D341Med (cell line): ENCODE measurements around the gene SPATS2.
"Not testable (repeated sequence)": the region's sequence is repeated elsewhere in the genome, so short reads cannot be mapped to it uniquely, and the experiment has no call there.

Experiments
- DNase-seq: peaks from one replicate; pipeline ENCODE4 v3.0.0; 2012; ENCODE audit warnings: low spot score

SPATS2 gene

DNA sequence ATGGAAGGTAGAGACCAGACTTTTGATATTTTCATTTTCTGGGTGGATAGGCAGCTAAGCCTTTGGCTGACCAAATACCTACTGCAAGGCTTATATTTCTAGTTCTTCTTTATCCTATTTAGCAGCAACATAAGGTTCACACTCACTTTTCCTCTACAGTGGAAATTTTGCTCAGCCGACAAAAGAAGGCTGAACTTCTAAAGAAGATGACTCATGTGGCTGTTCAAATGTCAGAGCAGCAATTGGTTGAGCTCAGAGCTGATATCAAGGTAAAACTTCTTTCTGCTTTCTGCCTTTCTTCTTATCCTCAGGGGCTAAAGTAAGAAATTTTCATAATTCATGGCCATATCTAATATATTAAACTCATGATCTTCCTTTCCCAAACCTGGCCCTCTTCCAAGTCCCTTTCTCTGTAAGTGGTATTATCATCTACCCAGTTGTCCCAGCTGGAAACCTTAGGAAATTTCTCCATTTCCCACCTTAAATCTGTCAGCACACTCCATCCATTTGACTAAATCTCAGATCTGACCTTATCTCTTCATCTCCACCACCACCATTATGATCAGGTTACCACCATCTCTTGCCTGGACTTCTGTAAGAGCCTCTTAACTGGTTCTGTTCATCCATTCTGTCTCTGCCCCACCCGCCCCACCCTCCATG, 151.8 kb downstream of the SPATS2 start:
- DNase-seq: no peak

DNA sequence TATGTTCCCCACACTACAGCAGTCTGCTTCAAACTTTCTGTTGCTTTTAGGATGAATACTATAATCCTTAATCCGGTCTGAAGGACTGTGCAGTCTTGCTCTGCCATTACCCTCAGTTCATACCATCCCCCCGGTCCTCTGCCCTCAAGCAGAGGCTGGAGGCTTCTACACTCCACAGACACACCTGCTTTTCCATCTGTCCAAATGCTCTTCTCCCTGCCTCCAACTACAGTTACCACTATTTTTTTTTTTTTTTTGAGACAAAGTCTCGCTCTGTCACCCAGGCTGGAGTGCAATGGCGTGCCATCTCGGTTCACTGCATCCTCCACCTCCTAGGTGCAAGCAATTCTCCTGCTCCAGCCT, 152.3 kb downstream of the SPATS2 start:
- DNase-seq: no peak

DNA sequence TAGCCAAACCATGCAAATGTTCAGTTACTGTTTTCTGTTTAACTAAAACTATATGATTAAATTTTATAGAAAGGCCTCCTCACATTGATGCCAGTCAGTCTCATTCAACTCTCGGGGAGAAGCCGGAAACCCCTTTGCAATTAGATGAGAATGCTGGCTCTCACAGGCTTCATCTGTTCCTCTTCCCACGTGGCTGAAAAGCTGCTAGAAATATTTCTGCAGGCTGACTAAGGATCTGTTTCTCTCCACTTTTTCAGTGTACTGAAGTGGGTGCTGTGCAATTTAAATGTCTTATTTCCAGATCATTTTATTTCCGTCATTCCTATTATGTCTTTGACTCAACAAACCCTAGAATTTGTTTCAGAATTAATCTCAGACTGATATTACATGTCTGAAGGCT, 154.1 kb downstream of the SPATS2 start:
- no peak for DNase-seq

DNA sequence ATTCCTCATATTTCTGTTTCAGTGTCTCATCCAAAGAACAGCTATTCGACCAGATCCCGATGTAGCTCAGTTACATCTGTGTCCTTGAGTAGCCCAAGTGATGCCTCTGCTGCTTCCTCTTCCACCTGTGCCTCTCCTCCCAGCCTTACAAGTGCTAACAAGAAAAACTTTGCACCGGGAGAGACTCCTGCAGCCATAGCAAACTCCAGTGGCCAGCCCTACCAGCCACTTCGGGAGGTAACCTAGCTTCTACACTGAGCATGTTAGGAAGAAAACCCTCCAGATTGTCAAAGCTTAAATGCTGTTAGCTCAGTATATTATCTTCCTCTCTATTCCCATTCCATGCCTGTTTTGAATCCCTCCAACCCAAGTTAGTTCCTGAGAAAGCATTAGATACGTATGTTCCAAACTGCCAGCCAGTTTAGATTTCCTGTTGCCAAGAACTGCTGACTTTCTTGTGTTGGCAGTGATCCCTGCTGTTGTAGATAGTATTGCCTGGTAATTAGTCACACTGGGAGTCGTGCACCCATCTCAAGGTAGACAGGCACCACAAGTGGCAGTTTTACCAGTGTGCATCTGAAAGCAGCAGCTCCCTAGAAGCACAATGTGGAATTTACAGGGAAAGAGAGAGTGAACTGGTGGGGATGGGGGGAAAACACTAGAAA, 157.5 kb downstream of the SPATS2 start:
- no peak for DNase-seq

DNA sequence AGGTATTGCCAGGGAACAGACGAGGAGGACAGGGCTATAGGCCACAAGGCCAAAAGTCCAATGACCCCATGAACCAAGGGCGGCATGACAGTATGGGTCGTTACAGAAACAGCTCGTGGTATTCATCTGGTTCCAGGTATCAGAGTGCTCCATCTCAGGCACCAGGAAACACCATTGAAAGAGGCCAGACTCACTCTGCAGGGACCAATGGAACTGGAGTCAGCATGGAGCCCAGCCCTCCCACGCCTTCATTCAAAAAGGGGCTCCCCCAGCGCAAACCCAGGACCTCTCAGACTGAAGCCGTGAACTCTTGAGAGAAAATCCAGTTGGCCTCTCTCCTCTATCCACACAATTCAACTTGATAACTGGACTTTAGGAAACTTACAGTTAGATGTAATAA, 158.7 kb downstream of the SPATS2 start:
- DNase-seq: no peak

DNA sequence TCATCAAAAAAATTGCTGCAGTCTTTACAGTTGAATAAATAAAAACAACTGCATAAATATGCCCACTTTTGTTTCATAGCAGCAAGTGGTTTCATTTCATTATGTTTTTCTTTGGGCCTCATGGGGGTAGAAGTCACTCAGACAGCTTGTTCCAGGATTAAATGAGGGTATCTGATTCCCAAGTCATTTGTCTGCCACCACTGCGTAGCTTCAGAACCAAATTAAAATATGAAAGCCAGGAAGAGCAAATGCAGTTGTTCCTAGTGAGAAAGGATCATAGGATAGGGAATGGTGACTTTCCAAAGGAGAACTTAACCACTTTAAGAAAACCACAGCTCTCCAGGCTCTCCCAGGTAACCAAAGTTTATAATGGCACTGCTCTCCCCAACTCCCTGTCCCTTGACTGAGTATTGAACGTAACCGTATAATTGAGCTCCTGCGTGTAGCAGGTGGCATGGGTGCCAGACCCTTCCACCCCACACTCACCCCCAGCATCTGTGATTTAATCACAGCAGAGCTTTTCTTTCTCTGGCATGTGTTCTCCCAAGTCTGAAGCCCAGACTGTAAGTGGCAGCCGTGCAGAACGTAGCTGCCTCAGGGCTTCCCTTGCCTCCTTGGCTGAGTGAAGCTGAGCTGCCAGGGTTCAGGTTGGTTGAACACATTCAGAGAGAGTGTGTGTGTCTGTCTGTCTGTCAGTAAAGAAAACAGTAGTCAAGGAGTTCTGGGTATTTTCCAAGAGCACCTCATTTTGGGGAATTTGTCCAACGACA, 160.3 kb downstream of the SPATS2 start:
- peak; percentile 79 for DNase-seq

DNA sequence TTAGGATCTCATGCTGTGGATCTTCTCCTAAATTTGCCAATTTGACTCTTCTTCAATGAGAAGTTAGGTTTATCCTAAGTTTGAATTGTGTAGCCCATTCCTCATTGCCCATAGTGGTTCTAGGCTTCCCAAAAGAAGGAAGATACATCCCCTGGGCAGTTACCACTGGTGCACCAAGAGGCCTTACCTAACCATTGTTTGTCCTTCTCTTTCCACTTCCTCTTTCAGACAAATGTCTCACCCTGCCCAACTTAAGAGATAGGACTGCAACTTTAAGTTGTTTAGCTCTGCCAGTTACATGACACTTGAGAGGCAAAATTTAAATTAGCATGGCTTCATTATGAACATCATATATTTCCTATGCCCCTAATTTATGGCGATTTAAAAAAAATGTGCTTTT, 162.2 kb downstream of the SPATS2 start:
- DNase-seq: no peak

DNA sequence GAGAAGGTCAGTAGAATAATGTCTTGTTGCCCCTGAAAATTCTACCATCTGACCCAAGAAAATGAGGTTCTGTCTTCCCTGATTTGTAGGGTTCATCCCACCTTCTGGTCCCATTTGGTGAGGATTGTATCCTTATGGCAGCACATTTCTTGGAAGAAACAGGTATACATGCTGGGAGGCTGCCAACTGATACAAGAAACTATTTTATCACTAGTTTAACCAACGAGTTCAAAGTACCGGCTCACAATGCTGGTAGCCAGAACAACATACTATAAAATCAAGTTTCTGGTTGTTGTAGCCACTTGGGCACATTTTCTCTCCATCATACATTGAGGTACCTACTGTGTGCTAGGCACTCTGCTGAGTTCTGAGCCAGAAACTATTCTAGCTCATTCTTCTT, 164.5 kb downstream of the SPATS2 start:
- no peak for DNase-seq

DNA sequence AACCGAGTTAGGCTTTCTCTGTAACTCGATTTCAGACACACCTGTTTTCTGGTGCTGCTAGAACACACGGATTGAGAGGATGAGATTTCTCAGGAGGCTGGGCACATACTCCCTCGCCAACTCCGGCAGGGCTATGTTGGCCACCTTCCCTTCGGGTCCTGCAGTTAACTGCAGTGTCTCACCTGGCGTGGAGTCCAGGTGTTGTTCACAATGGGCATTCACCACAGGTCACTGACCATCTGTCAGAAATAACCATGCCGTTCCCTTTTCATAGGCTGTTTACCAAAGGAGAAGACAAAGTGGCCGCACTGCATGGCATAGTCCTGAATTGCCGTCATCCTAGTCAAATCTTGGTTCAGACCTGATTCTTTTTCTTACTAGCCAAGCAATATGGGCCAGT, 166.1 kb downstream of the SPATS2 start:
- no peak for DNase-seq

DNA sequence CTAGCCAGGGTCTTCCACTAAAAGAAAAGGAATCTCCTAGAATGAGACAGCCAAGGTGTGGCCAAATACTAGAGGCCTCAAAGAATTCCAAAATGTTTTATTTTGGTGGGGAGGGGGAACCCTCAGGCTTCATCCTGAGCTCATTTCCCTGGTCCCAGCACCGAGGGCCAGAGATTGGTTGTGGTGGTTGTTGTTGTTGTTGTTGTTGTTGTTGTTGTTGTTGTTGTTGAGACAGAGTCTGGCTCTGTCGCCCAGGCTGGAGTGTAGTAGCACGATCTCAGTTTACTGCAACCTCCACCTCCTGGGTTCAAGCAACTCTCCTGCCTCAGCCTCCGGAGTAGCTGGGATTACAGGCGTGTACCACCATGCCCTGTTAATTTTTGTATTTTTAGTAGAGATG, 166.9 kb downstream of the SPATS2 start:
- not testable (repeated sequence) for DNase-seq

DNA sequence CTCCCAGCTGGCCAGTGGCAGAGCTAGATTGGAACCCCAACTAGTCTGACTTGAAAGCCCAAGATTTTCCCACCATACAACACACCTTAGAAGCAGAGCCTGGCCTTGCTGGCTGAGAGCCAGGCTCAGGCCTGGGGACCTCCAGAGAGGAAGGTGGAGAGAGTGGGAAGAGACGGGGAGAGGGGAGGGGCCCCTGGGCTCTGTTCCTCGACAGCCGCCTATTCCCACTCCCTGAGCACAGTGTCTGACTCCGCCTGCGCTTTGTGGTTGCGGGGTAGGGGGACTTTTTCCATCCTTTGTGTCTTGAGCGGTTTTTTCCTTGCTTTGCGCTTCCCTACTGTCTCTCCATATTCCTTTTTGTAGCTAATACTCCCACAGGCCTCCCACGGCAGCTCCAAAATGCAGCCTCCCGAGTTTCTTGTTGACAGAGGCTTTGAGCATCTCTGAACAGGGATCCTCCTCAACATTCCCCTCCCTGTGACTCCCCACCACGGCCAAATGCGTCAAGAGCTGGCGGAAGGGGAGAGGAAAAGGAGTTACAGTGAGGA, 167.5 kb downstream of the SPATS2 start:
- no peak for DNase-seq

DNA sequence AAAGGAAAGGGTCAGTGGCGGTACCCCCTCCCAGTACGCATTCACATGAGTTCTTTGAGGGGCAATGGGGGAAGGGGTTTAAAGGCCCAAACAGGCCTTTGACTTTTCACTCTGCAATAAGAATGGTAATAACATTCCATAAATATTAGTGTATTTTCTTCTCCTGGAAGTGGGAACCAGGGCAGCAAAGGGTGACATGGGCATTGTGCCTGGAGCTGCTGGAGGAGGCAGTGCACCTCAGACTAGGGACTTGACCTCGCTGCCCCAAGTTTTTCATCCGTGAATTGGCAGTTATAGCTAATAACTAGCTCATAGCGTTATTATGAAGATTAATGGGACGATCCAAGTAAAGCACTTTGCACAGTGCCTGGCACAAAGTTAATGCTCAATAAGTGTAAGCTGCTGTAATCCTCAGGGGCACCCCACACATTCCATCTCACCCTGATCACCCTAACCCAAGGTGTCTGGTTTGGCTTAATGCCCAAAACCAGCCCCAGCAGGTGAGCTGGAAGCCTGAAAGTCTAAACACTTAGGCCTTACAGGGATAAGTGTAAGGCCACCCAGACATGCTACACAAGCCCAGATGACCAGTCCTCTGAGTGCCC, 168.8 kb downstream of the SPATS2 start:
- no peak for DNase-seq

DNA sequence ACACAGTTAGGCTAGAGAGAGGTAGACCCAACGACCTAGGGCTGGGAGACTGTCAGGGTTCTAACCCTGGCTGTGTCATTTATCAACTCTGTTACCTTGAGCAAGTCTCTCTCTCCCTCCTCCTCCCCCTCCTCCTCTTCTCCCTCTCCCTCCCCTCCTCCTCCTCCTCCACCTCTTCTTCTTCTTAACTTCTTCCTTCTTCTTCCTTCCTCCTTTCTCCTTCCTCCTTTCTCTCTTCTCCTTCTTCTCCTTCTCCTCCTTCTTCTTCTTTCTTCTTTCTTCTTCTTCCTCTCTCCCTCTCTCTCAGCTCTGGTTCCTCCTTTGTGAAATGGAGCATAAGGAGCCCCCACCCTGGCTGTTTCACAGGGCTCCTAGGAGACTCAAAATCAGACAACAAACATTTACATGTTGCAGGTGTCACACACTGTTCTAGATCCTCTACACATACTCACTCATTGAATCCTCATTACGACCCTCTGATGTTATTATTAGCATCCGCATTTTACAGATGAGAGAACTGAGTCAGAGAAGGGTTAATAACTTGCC, 169.3 kb downstream of the SPATS2 start:
- no peak for DNase-seq

DNA sequence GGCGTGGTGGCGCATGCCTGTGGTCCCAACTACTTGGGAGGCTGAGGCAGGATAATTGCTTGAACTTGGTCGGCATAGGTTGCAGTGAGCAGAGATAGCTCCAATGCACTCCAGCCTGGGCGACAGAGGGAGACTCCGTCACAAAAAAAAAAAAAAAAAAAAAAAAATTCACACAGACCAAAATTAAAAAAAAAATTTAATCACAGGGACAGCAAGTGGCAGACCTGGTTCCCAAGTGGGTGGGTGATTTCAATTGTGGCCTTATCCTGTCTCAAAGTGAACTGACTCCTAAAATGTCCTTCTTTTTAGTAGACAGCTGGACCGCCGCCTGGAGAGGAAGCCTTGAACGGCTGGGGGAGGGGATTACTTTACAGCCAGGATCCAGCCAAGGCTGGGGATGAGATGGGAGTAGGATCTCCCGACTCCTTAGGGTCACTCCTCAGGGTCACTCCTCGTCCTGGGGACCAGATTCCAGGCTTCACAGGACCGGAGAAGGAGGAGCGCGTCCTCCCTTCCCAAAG, 170.0 kb downstream of the SPATS2 start:
- peak; percentile 44 for DNase-seq

DNA sequence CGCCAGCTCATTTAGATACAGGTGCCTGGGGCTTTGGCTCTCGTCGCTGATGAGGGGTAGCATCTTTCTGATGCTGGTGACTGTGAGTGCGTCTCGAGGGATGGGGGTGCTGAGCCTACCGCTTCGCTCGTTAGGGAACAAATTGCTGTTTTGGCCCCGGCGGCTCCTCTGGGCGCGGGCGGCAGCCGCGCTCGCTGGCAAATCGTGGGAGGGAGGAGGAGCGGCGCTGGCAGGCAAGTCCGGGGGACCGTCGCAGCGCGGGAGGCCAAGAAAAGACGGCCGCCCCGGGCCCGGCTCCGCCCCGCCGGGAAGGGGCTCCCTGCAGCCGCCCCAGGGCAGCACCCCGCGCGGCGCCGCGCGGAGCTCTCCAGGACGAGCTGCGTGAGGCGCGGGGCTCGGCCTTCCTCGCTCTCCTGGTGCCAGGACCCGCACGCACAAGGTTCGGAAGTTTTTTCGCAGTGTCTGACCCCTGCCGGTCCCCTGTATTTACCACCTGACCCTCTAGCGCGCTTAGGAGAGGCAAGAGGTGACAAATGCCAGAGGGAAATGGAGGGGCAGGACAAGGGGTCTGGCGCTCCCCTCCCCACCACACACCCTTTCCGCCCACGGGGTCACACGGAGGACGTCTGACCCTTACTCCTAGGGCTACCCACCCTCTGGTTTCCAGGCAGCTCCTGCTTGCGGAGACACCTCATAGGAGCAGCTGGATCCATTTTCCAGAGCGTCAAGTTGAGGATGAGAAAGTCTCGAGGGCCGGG, 170.7 kb downstream of the SPATS2 start:
- peak; percentile 73 for DNase-seq

DNA sequence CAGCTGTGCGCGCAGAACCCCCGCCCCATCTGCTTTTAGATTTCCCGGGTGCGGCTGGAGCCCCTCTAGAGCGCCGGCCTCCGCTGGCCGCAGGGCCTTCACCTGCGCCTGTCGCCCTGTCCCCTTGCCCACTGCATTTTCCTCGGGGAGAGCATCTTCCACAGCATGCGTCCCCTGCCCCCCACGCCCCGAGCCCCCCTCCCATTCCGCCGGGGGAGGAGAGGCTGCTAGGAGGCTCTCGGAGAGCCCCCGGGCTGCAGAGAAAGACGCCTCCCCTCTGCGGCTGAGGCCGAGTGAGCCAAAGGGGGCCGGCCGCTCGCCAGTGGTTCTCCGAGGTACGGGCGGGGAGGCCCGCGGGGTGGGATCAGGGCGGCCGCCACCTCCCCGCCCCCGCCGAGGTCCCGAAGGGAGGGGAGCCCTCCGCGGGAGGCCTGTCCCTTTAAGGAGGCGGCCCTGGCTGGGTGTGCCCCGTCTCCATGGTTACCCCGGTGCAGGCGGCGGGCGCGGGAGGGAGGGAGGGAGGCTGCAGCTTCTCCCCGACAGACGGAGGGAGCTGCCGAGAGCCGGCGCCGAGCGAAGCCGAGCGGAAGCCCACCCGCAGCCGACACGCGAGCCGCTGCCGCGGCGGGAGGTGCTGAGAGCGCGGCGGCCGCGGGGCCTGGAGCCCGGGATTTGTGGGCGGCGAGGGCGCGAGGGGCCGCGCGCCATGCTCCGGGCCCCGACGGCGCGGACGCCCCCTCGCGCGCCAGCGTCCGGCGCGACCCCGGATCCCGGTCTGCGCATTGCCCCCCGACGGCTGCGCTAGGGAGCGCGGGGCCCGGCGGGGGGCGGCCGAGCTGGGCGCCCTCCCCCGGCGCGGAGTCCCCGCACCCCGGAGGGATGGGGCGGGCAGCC, 171.5 kb downstream of the SPATS2 start, which contains the start of gene KCNH3:
TSS of gene KCNH3 (plus strand) at position 521 of the 894 bp plus-strand sequence. CDS start 387 bp downstream, outside the sequence.
- peak; percentile 96 for DNase-seq

DNA sequence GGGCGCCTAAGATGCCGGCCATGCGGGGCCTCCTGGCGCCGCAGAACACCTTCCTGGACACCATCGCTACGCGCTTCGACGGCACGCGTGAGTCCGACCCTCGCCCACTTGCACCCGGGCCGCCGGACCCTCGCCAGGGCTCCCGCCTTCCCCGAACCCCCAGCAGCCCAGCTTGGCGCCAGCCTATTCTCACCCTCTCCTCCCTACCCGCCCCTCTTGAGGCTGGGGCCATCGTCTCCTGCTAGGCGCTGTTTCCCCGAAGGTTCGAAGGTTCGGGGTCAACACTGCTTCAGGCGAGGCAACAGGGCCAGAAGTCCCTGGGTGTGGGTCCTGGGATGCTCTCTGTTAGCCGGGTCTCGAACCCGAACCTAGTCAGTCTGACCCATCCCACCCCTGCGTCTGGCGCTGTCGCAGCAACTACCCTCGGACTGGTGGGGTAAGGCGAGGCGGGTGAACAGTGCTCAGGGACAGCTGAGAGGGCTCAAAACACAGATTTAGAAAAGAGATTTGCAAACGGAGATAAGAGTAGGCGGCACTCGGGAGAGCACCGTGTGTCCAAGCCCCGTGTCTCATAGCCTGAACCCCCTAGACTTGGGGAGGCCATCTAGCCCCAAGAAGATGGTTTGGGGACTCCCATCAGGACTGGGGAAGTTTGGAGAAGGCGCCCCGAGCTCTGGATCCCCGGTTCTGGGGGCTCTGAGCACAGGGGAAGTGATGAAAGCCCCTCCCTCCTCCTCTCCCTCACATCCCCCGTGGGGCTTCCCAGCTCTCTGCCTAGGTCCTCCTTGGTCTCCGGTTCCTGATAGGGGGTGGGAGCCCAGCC, 172.4 kb downstream of the SPATS2 start:
- peak; percentile 46 for DNase-seq

DNA sequence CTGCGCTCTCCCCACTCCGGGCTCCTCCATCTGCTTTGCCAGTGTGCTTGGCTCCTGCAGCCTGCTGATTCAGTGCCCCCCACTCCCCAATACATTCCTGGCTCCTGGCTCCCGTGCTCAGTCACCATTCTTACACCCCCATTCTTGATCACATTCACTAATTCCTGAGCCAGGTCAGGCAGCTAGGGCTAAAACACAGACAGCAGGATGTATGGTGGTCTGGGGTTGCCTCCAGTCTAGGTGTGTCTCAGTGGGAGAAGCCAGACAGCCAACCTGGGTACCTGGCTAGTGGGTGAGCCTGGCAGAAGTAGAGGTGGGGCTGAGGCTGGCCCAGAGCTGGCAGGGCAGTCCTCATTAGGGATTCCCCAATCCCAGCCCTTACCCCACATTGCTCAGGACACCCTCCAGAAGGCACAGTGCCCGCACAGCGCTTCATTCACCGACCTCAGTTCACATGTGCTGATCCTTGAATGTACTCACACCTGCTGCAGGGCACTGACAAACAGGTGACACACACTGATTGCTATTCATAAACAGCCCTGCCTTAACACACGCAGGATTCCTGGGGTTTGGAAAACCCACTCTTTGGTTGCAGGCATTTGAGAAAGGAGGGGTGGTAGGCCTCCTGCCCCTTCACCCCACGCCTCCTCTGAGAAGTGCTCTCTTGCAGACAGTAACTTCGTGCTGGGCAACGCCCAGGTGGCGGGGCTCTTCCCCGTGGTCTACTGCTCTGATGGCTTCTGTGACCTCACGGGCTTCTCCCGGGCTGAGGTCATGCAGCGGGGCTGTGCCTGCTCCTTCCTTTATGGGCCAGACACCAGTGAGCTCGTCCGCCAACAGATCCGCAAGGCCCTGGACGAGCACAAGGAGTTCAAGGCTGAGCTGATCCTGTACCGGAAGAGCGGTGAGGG, 173.2 kb downstream of the SPATS2 start:
- peak; percentile 32 for DNase-seq
